GM18517 (cell line): Measurements from ENCODE around the gene THSD4.

Experiments used
- ATAC-seq: cut with Tn5 transposase; IDR thresholded peaks from one replicate; pipeline ENCODE4 v1.9.1; 2021; ENCODE audit warnings: mild to moderate bottlenecking, moderate library complexity; ENCODE audit not compliant: unreplicated experiment

Gene THSD4

DNA sequence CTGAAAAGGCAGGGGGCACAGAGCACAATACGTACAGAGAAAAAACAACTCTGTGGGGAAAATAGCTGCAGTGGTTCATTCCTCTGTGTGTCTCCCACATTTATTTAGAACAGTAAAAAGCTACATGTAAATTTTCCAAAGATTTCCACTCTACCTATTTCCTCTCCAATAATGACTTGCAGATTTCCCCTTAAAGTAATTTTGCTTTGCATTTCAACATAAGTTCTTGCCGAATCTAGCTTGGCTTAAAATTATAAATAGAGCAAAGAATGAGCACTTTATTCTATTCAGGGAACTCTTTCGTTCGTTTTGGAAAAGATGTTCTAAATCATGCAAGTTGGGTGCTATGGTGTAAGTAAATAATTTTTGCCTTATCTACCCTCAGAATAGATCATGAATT, 636.9 kb downstream of the THSD4 start:
- ATAC-seq: no peak

DNA sequence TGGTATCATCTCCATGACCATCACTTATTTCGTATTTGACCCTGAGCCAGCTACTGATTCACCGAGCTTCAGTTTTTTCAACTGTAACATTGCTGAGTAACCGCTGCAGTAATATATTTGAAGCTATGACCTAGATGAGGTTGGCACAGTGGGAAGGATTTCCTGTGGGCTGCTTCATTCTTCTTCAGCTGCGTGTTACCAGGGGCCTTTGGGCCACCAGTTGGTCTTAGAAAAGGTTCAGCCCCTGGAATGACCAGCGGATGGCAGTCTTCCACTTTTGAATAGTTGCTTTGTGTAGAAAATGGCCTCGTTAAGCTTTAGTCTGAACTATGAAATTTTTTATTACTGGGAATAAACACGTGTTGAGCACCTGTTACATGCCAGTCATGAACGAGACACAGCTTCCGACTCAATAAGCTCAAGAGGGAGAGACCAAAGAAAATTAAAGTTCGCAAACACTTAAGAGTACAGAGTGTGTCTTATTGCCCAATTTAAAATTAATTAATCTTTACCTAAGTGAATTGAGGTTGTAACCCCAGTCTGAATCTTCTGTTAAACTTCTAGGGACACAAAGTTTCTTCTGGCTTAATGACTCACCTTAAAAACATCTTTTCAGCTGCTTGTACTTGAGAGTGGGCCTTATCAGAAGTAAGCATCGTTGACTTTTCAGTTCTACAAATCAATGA, 637.5 kb downstream of the THSD4 start:
- no peak for ATAC-seq

DNA sequence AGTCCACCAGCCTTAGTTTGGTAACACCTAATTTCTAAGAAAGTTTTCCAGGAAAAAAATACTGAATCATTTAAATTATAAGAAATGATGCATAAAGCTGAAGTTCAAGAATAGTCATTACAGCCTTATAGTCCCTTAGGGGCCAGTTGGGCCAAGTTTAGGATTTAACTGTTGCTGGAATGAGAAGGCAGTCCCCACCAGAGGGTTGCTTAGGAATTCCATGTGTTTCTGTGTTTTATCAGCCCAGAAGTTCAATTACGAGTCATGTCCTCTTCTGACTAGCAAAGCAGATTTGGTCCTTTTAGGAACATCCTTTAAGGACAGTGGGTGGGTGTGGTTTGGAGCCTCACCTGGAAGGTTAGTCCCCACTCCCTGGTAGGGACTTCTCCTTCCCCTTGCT, 638.1 kb downstream of the THSD4 start:
- ATAC-seq: no peak

DNA sequence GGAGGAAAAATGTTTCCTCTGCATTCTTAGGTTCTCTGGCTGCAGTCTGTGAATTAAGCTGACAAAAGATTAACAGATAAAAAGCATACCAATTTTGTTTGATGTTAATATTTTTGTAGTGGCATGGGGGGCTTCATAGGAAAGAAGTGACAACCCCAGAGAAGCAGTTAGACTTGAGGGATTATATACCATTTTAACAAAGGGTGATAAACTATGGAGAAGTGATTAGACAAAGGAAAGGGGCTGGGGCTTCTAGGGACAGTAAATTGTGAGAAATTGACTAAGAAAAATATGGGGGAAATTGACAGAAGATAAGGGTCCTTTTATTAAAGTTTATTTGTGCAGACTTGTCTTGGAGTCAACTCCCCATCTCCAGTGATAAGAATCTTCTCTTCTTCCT, 639.4 kb downstream of the THSD4 start:
- no peak for ATAC-seq

DNA sequence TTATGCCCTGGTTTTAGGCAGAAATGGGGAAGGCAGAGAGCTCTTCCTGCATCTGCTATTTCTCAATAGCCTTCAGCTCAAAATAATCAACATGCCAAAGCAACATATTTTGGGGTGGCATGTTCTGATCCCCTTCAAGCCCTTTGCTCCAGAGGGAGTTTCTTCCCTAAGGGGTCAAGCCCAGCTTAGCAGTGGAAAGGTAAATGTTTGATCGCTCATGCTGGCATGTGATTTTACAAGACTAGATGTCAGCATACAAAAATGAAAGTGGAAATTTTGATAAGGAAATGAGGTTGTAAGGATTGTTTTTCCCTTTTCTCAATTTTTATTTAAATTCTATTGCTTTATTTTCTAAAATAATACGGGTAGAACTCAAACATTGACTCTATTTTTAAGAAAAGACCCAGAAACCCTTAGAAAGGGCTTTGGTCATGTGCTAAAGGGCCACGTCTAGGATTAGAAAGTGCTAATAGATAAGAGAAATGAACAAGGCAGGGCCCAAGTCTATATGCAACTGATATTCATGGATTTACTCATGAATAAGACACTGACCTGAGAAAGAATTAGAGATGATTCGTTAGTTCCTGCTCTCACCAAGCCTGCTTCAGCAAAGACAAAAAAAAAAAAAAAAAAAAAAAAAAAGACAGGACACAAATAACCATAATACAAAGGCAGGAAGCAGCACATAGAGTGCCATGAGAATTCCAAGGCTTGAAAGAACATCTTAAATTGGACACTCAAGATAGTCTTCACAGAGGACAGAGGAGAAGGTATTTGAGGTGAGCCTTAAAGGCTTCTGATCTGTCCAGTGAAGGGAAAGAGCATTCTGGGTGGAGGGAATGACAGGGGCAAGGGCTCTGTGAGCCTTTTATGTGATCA, 640.1 kb downstream of the THSD4 start:
- ATAC-seq: no peak

DNA sequence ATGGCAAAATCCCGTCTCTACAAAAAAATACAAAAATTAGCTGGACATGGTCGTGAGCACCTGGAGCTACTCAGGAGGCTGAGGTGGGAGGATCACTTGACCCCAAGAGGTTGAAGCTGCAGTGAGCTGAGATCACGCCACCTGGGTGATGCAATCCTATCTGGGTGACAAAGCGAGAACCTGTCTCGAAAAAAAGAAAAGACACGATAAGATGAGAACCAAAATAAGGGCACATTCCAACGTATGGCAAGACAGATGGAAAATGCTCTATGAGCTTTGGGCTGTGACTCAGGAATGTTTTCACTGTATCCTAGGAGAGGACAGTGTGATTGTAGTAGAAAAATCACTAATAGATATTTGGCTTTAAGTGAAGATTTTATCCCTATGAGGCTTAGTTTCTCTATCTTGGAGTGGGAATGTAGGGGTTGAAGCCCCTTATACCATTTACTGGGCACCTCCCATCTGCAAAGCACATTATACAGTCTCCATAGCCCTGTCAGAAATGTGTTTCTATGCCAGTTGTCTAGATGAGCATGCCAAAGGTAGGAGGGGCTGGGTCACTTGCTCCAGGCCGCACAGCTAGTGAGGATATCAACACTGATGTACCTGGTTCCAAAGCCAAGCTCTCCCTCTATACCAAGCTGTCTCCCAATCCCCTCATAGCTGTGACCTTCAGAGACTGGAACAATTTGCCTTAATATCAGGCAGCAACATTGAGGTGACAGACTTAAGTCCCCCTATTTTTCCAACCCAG, 641.5 kb downstream of the THSD4 start:
- no peak for ATAC-seq

DNA sequence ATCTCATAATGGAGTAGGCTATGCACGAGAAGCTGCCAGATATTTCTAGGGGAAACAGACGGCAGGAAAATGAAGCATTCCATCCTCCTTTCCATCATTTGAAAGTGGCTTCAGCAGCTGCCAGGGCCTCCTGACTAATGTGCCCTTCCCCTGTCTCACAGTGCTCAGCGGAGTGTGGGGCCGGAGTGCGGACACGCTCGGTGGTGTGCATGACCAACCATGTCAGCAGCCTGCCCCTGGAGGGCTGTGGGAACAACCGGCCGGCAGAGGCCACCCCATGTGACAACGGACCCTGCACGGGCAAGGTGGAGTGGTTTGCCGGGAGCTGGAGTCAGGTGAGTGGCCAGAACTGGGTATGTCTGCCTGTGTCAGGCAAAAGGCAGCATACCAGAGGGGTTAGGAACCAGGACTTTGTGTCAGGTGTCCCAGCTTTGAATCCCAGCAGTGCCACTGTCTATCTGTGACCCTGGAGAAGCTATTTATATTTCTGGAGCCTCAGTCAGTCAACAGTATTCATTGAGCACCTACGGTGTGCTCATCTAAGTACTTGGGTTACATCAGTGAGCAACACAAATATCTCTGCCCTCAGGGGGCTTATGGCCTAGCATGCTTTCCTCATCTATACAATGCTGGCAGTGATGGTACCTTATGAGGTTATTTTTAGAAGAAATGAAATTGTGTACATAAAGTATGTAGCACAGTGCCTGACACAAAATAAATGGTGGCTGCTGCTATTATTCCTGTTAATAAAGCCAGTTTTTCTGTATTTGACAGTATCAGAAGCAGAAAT, 642.7 kb downstream of the THSD4 start:
- no peak for ATAC-seq

DNA sequence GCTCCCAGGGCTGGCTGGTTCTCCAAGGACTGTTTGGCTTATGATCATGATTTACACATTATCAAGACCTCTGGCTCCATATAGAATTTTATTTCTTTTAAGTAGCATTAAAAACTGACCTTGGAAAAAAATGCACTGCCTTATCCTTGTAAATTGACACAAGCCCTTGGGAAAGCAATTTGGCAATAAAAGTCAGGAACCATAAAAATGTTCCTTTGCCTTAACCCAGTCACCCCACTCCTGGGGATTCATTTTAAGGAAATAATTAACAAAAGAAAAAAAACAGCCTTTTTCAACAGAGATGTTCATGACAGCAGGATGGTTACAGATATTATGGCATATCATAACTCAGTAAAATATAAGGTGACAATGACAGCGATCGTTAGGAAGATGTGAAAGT, 643.4 kb downstream of the THSD4 start:
- ATAC-seq: no peak

DNA sequence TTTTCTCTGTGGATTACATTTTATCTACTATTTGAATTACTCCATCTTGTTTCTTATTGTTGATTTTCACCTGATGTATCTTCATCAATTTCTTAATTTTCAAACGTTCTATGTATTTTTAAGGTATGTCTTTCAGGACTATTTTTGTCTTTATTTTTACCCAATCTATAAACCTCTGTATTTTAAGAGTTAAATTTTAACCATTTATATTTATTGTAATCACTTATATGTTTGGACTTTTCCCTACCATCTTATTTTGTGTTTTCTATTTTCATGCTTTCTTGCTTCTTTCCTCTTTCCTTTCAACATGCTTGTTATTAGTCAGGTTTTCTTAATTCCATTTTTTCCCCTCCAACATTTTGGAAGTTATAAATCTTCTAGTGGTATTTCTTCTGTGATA, 645.6 kb downstream of the THSD4 start:
- no peak for ATAC-seq

DNA sequence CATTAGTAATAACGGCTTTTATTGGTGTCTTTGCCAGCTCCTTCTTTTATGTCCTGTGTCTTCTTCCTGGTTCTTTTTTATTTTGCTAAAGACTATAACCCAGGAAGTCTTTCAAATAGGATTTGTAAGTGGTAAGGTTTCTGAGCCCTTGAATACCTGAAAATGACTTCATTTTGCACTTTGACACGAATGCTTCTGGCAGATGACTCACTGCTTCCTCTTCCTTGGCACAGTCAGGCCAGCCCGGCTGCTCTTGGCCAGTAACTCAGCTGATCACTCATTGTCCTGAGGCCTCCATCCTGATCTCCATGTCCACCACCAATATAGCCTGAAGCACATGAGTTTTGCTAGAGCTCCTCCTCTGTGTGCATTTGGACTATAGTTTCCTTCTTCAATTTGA, 646.4 kb downstream of the THSD4 start:
- ATAC-seq: no peak

DNA sequence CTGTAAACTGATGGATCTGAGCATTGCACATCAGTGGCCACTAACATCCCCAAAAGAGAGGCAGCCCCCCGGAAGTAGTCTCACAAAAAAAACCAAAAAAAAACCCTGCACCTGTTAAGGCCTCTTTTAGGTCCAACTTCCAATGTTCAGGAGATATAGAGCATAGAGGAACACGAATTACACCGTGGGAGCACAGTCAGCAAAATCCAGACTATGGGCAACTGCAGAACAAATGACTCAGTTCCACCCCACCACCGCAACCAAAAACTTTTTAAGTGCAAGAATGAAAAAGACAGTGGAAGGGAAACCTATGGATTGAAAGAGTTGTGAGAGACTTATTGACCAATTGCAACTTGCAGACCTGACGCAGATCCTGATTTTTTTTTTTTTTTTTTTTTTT, 652.9 kb downstream of the THSD4 start:
- no peak for ATAC-seq

DNA sequence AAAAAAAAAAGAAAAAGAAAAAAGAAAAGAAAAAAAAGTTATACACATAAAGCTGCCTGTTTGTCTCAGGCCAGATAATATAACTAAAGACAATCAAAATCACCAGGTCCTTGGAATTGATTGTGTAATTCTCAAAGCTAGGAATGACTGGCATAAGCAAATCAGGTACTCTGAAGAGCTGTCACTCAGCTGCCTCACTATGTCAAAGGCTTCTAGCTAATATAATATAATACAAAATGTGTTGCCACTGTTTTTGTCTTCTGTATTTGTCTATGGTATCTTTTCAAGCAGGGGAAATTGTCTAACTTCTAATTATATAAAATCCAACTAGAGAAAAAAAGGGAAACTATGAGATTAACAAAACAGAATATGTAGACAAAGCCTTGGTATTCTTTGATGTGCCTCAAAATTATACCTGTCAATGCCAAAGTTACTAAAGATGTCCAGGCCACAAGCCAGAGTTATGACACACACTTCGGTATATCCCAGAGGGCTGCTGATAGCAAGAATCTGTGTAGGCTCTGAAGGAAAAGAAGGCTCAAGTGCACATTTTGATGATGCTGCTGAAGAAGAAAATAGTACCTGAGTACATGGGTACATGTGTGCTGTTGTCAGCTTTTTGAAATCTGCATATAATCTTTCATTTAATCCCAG, 658.1 kb downstream of the THSD4 start:
- ATAC-seq: no peak

DNA sequence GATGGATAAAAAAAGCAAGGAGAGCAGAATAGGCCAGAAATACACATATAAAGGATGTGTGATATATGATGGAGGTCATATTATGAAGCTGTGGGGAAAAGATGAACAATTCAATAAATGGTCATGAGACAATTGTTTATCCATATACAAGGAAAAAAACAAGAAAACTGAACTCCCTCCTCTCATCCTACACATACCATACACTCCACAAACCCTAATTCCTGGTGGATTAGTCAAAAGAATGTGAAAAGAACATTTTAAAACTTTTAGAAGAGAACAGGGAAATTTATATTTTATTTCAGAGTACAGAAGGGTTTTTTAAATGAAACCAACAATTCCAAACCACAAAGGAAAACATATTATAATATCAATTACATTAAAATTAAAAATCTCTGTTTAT, 660.6 kb downstream of the THSD4 start:
- ATAC-seq: no peak

DNA sequence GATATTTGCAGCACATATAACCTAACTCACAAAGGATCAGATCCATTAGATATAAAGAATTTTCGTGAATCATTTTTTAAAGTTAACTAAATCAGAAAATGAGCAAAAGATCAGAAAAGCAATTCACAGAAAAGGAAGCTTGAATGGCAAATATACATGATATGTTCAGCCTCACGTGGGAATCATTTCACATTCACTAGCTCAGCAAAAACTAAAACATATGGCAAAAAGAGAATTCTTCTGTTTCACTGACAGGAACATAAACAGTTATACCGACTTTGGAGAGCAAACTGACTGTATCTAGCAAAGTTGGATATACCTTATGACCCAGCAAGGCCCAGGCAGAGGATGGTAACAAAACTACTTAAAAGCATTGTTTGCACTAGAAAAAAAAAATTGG, 661.0 kb downstream of the THSD4 start:
- no peak for ATAC-seq

DNA sequence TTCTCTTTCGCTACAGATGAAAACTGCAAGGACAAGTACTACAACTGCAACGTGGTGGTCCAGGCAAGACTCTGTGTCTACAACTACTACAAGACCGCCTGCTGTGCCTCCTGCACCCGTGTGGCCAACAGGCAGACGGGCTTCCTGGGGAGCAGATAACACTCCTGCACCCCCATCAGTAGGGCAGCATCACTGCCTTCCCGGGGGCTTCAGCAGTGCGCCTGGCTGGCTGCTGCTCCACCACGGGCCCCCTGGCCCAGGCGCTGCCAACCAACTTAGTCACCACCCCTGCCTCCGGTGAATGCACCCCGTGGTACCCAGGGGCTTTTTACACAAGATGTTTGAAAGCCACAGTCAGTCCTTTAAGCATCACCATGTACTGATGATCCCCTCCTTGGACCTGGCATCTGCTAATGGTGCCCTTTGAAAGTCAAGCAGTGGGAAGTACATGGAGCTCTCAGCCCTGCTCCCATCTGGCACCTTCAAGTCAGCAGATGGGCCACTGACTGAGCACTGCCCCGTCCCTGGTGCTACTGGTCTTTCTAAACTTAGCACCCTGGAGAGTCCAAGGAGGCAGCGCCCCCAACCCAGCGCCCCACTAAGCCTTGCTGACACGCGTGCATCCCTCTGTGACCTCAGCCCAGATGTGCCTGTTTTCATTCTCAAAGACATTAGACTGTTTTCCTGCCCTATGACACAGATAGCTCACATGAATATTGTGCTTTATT, 662.1 kb downstream of the THSD4 start:
- ATAC-seq: no peak

DNA sequence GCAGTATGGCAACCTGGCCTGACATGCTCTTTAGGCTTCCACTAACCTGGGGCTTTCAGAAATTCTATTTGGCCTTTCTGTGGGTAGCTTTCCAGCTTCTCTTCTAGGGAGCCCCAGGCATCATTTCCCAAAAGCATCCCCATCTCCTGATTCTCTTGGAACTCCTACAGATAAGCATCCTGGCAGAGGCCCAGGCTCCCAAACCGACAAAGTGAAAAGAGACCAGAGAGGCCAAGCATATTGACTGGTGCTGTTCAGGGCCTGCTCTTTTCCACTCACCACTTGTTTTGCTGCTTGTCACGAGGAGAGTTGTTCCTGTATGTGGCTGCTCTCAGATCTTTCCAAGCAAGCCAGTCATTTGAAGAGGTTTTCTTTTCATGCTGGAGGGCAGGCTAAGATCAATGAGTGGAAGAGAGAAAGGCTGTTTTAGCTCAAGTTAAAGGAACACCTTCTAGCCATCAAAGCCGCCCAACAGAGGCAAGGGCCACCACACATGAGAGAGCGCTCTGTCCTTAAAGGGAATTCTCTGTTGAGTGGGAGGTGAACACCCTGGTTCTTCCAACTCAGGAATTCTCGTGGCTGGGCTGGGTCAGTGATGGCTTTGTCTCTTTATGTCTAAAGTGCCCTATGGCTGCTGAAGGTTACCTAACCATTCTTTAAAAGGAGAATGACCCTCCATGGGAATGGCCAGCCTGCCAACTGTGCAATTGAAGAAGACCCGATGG, 664.0 kb downstream of the THSD4 start:
- ATAC-seq: no peak

DNA sequence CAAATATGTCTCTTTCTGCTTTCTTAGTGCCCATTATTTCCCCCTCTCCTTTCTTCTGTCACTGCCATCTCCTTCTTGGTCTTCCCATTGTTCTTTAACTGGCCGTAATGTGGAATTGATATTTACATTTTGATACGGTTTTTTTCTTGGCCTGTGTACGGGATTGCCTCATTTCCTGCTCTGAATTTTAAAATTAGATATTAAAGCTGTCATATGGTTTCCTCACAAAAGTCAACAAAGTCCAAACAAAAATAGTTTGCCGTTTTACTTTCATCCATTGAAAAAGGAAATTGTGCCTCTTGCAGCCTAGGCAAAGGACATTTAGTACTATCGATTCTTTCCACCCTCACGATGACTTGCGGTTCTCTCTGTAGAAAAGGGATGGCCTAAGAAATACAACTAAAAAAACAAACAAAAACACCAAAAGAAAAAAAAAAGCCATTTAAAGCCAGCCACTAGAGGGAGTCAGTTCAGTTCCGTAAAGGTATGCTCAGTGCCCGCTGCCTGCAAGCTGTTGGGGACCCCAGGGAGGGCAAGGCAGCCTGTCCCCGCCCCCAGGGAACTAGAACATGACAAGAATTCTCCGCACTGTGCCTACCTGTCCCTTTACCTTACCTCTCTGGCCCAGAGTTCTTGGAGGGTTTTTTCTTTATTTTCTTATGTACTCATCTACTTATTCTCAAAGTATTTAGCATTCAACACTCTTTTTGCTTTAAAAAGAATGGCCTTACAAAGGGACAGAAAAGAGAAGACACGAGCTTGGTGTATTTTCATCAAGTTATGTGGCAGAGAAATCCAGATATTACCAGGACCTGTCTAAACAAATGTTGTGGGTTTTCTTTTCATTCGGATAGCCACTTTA, 665.1 kb downstream of the THSD4 start:
- ATAC-seq: no peak
